Frontal cortex (tissue), 4 donors: Measurements from ENCODE around the gene TMEM200C. TPM values are rescaled to one million over a fixed set of nuclear protein-coding genes. Genes with fewer than 3 reads are reported as not detected.
"Not testable (repeated sequence)": the region's sequence is repeated elsewhere in the genome, so short reads cannot be mapped to it uniquely, and the experiment has no call there.

Source experiments
- DNase-seq, 2 donors: peaks; one replicate each; pipeline ENCODE4 v3.0.0; 2012; ENCODE audit warnings: low spot score in 2 of 2
- FAIRE-seq: peaks from 2 replicates; lab custom pipeline; 2012; peaks lifted over from hg19 to GRCh38; lab: Jason Lieb, UNC
- total RNA-seq: library from RNA; depleted of rRNA; stranded (reverse); fragments of >200 nt; gene quantifications from one replicate; pipeline ENCODE4 v1.2.3, GENCODE V29; 2014
- donor health status: control.
- donor health status: control.
- donor health status: control.

TMEM200C gene
- total RNA-seq, 1 donor from 2014 or later = 23.2 TPM

DNA sequence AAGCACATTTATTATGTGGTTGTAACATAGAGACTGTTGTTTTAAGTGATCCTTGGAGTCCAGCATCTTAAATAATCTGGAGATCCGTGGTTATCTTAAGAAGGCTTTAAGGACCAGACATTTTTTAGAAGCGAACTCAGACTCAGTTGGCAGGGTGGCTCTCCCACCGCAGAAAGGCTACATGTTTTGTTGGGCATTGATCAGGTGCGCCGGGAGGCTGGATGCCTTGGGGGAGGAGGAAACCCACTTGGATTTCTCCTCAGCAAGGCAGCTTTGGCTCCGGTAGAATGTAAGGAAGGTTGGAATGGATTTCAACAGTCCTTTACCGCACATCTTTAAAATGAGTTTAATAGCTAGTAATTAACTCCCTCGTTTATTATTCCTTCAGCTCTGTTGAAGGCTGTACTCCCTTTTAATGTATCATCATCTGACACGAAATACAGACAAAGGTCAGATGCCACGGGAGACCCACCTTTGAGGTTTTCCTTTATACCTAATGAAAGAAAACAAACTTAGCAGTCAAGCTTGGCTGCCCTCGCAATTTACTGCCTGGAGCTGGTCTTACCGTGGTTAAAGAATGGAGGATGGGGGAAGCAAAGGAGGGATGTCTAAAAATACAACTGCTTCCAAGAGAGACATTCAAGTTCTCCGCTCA, 1.2 kb downstream of the TMEM200C start:
- DNase-seq (peak in 1 of 2 donors; percentile 29), FAIRE-seq (no peak)

DNA sequence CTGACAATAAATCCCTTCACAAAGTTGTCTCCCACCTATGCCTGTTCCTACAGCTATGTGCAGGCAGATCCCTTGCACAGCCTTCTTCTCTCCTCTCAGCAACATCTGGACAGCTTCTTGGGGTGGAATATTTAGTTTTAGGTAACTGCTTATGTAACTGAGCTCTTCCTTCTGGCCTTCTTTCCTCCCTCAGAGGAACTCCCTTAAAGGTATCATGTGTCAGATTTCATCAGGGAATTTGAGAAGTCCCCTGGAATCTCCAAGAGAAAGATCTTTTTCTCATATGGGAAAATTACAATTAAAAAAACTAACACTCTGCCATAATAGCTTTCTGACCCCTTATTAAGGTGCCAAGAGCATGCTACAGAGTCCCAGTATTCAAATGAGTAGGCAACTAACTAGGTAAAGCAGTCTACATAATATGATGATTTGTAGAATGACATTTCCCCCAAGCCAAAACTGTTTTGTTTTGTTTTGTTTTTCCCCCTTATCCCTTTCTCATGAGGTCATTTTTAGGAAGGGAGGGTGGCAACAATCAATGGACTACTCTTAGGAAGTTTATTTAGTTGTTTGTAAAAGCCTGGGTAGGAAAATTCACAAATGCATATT, 2.4 kb downstream of the TMEM200C start:
- no peak for FAIRE-seq
- peak in 1 of 2 donors; percentile 27 for DNase-seq

DNA sequence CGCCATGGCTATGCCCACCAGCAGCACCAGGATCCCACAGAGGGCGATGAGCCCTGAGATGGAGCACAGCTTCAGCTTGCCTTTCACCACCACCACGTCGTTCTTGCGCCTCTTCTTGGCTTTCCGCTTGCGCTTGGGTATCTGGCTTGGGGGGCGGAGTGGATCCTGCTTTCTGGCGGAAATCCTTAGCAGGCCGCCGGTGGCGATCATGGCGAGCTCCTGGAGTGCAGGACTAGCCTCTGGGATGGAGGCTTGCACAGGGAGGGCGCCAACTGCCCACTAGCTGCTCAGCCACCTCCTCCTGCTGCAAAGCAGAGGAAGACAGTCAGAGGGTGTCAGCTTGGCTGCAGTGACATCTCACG, 3.5 kb downstream of the TMEM200C start:
- DNase-seq (no peak), FAIRE-seq (no peak)

DNA sequence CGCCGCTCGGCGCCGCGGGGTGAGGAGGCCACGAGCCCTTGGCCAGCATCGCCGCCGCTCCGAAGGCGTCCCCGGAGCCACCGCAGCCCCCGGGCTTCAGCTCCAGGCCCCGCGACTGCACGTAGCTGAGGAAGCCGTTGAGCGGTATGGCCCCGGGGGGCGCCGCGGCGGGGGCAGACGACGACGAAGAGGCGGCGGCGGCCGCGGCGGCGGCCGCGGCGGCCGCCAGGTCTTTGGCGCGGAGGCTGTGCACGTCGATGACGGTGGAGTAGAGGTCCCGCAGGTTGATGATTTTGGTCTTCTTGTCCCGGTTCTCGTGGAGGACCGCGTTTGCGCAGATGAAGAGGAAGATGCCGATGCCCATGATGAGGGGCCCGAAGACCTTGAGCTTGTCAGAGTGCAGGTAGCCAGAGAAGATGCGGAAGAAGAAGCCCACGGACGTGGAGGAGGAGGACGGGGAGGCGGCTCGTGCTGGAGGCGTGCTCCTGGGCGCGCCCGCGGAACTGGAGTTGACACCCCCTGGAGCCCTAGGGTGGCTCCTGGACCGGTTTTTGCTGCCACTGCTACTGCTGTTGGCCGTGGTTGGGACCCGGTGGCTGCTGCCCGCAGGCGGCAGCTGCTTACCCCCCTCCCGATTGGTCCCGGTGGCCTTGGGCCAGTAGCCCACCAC, 4.0 kb downstream of the TMEM200C start:
- DNase-seq (no peak), FAIRE-seq (no peak)

DNA sequence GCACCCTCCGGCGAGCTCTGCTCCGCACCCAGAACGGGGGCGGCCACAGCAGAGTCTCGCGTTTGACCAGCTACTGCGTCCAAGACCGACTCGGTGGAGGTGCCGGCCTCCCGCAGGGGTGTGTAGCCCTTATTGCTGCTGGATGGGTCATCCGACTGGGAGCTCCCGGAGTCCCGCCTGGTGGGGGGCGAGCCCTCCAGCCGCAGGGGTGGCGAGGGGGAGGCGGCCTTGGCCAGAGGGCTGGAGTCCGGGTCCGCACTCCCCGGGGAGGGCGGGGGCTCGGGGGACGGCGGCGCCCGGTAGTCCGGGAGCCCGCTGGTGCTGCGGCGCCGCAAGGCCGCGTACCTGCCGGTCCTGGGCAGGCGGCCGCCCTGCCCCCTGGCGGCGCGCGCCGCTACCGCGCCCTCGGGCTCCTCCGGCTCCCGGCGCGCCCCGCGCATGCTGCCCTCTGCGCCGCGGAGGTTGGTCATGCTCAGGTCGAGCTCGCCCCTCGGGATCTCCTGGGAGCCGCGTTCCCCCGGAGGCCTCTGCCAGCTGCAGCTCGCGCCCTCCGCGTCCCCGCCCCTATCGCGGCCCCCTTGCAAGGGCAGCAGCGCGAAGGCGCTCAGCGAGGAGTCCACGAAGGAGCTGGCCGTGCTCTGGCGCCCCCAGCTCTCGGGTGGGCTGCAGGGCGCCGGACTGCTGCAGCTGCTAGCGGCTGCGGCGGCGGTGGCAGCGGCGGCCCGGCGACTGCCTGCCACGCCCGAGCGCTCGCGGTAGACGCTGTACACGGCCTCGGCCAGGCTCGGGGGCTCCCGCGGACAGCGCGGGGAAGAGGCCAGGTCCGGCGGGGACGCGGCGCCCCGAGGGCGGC, 4.8 kb downstream of the TMEM200C start:
- FAIRE-seq (no peak), DNase-seq (peak; percentile 65 to 72)

DNA sequence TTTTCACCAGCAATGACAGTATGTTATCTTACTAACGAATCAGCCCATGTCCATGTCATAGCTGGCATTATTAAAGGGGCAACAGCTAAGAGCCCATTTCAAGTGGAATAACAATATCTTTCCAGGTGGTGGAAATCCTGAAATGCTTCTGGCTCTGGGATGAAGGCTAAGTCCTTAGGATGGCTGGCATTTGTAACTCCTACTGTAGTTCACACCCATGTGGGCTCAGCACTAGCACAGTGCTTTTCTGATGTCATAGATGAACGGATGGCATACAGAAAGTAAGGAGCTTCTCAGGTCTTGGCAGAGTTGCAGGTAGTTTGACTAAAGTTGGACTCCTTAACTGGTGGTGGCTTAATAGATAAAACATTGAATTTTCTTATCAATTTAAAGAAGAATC, 10.0 kb downstream of the TMEM200C start:
- no peak for DNase-seq
- no peak for FAIRE-seq

DNA sequence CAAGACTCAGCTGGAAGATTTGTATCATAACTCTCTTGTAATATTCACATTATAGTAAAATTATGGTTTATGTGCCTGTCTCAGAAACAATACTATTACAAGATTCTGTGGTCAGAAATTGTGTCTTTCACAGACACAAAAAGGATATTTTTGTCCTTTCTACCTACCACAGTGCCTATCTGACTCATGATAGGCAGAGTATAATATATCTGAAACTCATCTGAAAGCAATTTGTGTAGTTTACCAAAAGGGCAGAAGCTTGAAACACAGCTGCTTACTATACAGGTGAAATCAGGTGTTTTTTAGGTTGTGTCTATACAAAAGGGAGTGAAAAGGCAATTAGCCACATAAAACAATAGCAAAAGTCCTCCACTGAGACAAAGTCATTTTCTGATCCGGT, 10.9 kb downstream of the TMEM200C start:
- no peak for FAIRE-seq
- no peak for DNase-seq

DNA sequence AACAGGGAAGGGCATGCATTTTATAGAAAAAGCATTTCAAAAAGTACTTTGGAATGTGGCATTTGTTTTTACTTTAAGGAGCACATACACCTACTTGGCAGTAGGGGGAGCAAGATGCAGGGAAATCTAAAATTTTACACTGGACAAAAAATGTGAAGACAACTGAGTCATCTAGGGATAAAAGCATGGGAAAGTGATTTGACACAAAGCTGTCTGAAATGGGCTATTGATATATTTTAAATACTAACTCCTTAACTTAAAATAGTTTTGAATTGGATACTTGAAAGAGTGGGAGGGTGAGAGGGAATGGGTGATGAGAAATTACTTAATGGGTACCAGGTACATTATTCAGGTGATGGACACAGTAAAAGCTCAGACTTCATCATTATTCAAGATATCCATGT, 15.8 kb downstream of the TMEM200C start:
- DNase-seq = no peak
- FAIRE-seq = peak; percentile 95

DNA sequence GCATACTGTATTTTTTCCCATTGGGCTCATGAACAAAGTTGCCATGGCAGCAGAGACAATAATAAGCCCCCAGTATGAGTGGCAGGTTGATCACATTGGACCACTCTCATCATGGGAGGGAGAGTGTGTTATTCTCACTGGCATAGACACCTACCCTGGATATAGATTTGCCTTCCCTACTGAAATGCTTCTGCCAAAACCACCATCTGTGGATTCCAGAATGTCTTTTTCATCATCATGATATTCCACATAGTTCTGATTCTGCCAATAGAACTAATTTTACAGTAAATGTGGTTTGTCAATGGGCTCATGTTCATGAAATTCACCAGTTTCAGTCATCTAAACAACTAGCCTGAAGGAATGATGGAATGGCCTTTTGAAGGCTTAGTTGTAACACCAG, 18.4 kb downstream of the TMEM200C start:
- DNase-seq (no peak), FAIRE-seq (no peak)

DNA sequence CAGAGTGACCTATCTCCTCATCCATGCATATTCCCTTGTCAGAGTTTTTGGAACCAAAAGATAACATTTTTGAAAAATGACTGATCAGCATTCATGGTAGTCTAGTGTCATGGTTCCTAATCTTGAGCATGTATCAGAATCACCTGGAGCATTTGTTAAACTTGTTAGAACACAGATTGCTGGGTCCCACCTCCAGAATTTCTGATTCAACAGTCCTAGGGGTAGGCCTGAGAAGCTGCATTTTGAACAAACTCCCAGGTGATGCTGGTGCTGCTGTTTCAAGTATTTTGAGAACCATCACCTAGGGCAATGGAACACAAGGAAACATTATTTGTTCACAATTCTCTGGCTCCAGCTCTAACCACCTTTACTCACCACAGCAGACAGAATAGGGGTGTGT, 21.0 kb downstream of the TMEM200C start:
- no peak for DNase-seq
- FAIRE-seq = no peak

DNA sequence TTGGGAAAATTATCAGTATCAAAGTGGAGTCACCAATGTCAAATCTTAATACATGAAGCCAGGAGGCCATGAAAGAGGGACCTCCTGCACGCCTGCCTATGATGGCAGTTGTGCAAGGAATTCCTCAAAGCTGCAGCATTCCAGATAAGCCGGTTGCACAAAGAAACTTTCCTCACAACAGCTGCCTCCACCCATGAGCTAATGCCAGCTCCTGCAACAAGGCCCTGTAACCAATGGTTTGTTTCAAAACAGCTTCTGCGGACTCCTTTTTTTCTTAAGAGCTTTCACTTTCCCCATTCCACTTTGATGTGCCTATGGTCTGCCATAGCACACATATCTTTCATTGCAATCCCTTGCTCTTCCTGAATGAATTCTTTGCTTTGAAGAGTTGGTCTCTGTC, 22.4 kb downstream of the TMEM200C start:
- no peak for DNase-seq
- no peak for FAIRE-seq

DNA sequence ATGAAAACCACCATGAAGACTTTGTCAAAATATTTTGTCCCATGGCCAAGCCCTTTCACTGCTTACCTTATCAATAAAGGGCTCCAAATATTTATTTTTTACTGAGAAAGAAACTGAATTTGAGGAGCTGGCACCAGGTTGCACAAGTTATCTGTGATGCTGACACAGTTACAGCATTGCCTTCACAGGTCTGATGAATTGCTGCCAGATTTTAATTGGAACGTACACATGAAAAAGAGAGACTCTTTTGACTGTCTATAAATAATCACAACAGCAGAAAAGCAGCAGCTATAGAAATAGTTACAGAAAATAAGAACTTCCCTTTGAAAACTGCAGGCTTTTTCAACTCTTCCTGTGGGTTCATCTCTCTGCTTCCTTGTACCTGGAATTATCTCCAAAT, 23.9 kb downstream of the TMEM200C start:
- DNase-seq = no peak
- FAIRE-seq = no peak

DNA sequence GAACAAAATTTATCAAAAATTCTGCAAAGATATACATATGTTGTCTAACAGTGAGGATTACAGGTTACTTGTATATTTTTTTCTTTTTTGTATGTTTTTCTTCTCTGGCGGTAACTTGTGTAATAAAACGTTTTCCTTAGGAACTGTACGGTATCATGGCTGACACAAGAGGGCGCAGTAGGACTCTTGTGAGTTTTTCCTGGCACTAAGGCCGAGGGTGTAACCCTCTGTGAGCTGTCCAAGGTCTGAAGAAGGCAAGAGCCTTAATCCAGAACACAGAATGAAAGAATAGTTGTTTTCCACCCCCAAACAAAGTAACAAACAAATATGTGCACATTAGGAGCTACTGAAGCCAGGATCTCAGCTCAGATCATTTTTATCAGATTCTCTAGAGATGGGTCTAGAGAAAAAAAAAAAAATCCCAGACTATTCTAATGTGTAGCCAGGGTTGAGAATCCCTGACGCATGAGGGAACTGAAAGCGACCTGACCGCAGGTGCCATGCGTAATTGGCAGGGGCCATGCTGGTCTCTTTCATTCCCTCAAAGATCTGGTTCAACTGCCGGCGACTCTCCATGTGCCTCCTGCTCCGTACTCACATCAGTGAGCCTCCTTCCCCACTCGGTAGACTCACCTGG, 27.0 kb downstream of the TMEM200C start:
- FAIRE-seq (peak; percentile 94), DNase-seq (no peak)

DNA sequence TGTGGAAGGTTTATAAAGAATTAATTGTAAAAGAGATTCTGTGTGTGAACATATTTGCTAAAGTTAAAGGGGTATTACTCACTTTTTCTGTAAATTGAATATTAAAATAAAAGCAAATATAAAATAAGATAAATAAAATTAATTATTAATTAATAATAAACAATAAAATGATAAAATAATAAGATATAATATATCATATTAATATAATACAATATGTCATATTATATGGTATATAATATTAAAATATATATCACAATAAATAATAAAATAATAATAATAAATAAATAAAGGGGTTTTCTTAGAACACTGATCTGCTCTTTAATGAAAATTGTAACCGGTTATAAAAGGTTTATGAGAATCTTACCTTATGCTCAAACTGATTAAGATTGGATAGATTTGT, 29.8 kb downstream of the TMEM200C start:
- no peak for DNase-seq
- peak; percentile 98 for FAIRE-seq

DNA sequence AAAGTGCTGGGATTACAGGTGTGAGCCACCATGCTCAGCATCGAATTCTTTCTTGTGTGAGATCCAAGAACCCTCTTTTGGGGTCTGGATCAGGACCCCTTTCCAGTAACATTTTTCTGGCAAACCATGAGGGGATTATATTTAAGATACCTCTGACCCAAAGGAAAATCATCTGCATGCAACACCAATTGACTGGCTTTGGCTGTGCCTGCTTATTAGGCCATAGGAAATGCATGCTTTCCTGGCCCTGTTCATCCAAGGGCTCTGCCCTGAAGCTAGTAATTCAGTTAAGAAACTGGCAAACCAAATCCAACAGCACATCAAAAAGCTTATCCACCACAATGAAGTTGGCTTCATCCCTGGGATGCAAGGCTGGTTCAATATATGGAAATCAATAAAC, 33.2 kb downstream of the TMEM200C start:
- FAIRE-seq, DNase-seq: not testable (repeated sequence)

DNA sequence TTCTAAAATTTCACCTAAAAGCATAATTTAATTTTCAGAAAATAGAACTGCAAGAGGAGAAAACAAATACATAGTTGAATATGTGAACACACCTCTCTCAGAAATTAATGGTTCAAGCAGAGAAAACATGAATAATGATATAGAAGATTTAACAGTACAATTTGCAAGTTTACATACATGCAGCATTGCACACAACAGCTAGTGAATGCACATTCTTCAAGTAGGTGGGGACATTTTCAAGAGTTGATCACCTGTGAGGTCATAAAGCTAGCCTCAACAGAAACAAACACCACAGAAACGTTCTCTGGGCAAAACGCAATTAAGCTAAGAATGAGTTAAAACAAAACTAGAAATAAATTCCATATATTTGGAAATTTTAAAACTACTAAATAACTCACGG, 38.1 kb downstream of the TMEM200C start:
- no peak for DNase-seq
- no peak for FAIRE-seq

DNA sequence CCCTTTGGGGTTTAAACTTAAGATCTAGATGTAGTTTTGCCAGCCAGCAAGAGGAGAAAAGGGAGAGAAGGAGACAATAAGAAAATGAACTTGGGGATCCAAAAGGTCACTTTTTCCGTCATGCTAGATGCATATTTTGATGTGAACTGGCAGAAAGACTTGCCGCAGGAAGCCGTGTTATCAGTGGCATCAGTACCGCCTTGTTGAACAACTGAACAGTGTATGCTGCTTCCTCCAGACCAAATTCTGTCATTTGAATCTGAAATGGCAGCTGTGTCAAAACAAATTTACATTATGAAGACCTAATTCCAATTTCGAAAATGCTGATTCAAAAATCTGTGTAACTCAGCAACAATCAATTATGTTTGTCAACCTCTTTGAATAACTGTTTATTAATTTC, 42.1 kb downstream of the TMEM200C start:
- FAIRE-seq = no peak
- DNase-seq = no peak

DNA sequence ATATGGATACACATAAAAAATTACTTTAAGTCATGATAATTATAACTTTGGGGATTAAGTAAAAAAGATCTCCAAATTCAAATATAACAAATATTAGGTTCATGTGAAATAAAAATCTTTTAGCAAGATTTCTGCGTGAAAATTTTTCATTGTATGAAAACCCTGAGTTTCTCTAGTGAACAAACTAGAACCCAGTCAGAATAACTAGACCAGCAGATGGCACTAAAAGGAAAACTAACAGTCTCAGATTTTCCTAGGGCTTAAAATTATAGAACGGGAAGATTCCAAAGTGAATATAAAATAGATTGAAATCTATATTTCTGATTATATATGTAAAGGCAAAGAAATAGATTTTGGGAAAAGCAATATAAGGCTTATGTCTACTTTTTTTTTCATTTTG, 43.3 kb downstream of the TMEM200C start:
- DNase-seq (no peak), FAIRE-seq (peak; percentile 13)

DNA sequence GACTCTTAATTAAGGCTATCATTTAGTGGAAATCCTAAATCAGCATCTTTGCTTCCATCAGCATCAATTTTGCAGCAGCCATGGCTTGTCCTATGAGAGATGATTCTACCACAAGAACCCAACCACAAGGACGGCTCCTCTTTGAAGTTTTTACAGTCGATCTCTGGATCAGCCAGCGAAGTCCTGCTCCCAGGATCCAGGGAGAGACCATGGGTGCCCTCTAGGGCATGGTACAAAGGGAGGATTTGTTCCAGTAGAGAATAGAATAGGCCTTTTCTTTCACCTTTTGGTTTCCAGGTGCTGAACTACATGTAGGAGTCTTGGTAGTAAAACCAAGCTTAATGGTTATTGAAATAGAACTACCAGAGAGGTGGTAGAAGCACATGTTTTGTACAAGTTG, 52.7 kb downstream of the TMEM200C start:
- FAIRE-seq (no peak), DNase-seq (no peak)

DNA sequence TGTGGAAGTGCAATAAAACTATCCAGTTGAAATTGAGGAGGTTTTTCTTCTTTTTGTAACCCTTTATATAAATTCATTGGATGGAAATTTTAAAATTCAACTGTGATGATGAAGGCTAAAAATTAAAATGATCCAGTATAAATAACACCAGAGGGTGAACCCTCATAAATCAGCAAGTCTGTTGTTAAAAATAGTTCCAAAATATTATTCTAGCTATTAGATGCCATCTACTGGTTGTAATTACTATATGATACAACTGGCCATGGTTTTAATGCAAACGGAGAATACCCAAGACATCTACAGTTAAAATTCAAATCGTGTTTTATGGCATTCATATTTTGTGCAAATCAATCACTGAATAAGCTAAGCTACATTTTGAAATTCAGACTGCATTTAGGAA, 53.8 kb downstream of the TMEM200C start:
- no peak for FAIRE-seq
- no peak for DNase-seq
